Osteoblast (primary cell): ENCODE data around the gene ARHGAP8. TPM values are rescaled to one million over a fixed set of nuclear protein-coding genes. Genes with fewer than 3 reads are reported as not detected.

ENCODE experiments used
- DNase-seq: peaks from one replicate; pipeline ENCODE4 v3.0.0; 2011; ENCODE audit warnings: low spot score, mixed read lengths; ENCODE audit not compliant: insufficient read length; ENCODE audit errors: missing footprints
- H2AFZ ChIP-seq: 2 replicates; pipeline ENCODE4 v1.6.0; 2011; ENCODE audit warnings: mild to moderate bottlenecking, low read length
- H3K27ac ChIP-seq: 2 replicates; pipeline ENCODE4 v1.5.1; 2011; ENCODE audit warnings: mild to moderate bottlenecking, low read depth, low read length, moderate library complexity
- H3K27me3 ChIP-seq: 2 replicates; pipeline ENCODE4 v1.6.0; 2012; ENCODE audit warnings: mild to moderate bottlenecking, control low read depth, inconsistent platforms, low read length, moderate library complexity; ENCODE audit not compliant: insufficient read depth
- H3K36me3 ChIP-seq: 2 replicates; pipeline ENCODE4 v1.5.1; 2011; ENCODE audit warnings: mild to moderate bottlenecking, low read length, control low read depth, moderate library complexity; ENCODE audit not compliant: insufficient read depth
- H3K4me1 ChIP-seq: 2 replicates; pipeline ENCODE4 v1.5.1; 2011; ENCODE audit warnings: mild to moderate bottlenecking, low read length, control low read depth, moderate library complexity; ENCODE audit not compliant: insufficient read depth
- H3K4me2 ChIP-seq: 2 replicates; pipeline ENCODE4 v1.6.0; 2011; ENCODE audit warnings: mild to moderate bottlenecking, low read length; ENCODE audit not compliant: insufficient read depth
- H3K4me3 ChIP-seq: fragments of 200-600 bp; sonication (generic); 3 replicates; pipeline ENCODE4 v1.5.1; 2012; ENCODE audit warnings: mild to moderate bottlenecking, low read length, inconsistent platforms; ENCODE audit not compliant: insufficient read depth
- H3K79me2 ChIP-seq: 2 replicates; pipeline ENCODE4 v1.6.0; 2012; ENCODE audit warnings: mild to moderate bottlenecking, low read length, control low read depth, inconsistent platforms; ENCODE audit not compliant: insufficient read depth
- H3K9me3 ChIP-seq: 2 replicates; pipeline ENCODE4 v1.5.1; 2011; ENCODE audit warnings: low read depth, low read length, control low read depth
- H4K20me1 ChIP-seq: 2 replicates; pipeline ENCODE4 v1.6.0; 2012; ENCODE audit warnings: mild to moderate bottlenecking, low read length, control low read depth; ENCODE audit not compliant: insufficient read depth
- total RNA-seq: library from RNA; depleted of rRNA; stranded (reverse); fragments of >200 nt; gene quantifications from 2 replicates; pipeline ENCODE4 v1.2.3, GENCODE V29; 2012
- TF ChIP-seq, protein P1 (sequence below): IDR thresholded peaks from 2 replicates; pipeline ENCODE4 v1.5.1; 2011; ENCODE audit warnings: mild to moderate bottlenecking, low read depth, low read length, moderate library complexity; ENCODE audit errors: extremely low read depth

The ARHGAP8 gene
- total RNA-seq, 1 donor, result 0.36 TPM

DNA sequence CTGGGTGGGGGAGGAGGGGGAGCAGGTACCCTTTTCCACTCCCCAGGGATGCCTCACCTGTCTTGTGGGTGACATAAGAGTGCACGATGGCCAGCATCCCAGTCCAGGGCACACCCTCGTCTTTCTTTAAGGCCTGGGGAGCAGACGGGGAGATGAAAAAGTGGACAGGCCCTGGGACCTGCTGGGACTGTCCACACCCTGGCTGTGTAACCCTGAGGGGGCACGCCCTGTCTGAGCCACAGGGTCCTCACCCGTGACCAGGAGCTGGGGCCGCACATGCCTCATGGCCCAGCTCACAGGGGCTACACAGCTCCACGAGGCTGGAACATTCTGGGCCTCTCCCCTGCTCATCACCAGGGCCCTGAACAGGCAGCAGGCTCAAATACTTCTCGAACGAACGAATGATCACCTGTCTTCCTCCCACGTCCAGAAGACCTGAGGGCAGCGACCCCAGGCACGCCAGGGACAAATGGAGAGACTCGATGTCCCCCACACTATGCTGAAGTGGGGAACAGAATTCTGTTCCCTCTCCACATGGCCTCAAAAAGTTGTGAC, 133.5 kb downstream of the ARHGAP8 start:
- Histone ChIP-seq H3K27me3 (no peaks in the 10 kb centered on the region), H3K4me2 (no peak overlapping the region), H3K4me3 (no peak overlapping the region), H2AFZ (no peak overlapping the region), H3K36me3 (no peaks in the 10 kb centered on the region), H3K4me1 (no peaks in the 10 kb centered on the region), H4K20me1 (no peaks in the 10 kb centered on the region), H3K9me3 (no peaks in the 10 kb centered on the region), H3K27ac (no peak overlapping the region), H3K79me2 (no peaks in the 10 kb centered on the region)
- TF ChIP-seq, protein P1, sequence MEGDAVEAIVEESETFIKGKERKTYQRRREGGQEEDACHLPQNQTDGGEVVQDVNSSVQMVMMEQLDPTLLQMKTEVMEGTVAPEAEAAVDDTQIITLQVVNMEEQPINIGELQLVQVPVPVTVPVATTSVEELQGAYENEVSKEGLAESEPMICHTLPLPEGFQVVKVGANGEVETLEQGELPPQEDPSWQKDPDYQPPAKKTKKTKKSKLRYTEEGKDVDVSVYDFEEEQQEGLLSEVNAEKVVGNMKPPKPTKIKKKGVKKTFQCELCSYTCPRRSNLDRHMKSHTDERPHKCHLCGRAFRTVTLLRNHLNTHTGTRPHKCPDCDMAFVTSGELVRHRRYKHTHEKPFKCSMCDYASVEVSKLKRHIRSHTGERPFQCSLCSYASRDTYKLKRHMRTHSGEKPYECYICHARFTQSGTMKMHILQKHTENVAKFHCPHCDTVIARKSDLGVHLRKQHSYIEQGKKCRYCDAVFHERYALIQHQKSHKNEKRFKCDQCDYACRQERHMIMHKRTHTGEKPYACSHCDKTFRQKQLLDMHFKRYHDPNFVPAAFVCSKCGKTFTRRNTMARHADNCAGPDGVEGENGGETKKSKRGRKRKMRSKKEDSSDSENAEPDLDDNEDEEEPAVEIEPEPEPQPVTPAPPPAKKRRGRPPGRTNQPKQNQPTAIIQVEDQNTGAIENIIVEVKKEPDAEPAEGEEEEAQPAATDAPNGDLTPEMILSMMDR, result no peak
- no peak for DNase-seq

DNA sequence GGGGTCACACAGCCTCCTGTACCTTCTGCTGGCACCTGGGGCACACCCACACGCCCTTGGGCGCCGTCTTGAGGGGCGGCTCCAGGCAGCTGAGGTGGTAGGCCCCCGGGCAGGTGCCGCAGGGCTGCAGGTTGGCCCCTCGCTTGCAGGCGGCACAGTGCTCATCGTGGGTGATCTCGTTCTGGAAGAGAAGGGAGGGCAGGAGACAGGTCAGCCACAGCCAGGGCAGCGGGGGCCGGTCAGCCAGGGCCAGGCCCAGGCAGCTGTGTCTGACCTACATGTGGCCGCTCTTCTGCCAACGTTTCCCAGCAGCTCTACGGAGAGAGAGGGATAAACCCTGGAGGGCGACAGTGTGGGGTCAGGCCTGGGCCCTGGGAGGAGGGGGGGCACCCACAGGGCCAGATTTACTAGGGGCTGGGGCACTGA, 135.6 kb downstream of the ARHGAP8 start:
- Histone ChIP-seq H3K4me3 (no peak overlapping the region), H3K4me1 (no peaks in the 10 kb centered on the region), H3K27ac (no peak overlapping the region), H2AFZ (no peak overlapping the region), H3K36me3 (no peaks in the 10 kb centered on the region), H3K27me3 (no peaks in the 10 kb centered on the region), H3K4me2 (no peak overlapping the region), H3K9me3 (no peaks in the 10 kb centered on the region), H3K79me2 (no peaks in the 10 kb centered on the region), H4K20me1 (no peaks in the 10 kb centered on the region)
- no peak for DNase-seq
- TF ChIP-seq, protein P1, result no peak

DNA sequence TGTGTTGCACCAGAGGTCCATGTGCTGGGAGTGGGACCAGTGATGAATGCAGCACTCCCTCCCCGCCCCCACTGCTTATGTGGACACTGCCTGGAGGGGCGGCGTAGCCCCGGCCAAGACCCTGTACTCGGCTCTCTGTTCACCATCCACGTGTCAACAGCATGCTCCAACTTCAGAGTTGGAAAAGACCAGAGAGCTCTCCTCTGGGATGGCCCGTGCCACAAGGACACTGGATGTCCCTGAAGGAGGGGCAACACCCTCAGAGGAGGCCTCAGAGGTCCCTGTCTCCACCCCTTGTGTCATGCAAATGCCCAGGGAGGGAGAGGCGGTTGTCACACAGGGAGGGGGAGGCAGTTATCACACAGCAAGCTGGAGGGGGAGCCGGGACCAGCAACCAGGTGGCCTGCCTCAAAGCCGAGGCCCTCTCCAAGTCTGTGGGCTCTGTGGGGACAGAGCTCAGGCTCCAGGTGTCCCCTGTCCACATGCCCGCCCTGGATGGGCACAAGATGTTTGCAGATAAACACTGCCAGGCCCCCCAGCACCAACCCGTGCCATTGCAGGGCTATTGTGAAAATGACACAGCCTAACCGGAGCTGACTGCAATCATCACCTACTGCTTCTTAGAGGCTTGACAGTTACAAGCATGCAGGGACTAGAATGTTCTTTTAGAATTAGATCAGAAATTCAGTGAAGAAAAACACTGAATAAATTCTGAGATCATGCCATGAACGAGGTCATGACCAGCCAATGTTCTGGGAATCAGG, 136.3 kb downstream of the ARHGAP8 start:
- Histone ChIP-seq H3K79me2 (no peaks in the 10 kb centered on the region), H4K20me1 (no peaks in the 10 kb centered on the region), H3K4me2 (no peak overlapping the region), H3K4me1 (no peaks in the 10 kb centered on the region), H3K36me3 (no peaks in the 10 kb centered on the region), H2AFZ (no peak overlapping the region), H3K27ac (no peak overlapping the region), H3K4me3 (no peak overlapping the region), H3K27me3 (no peaks in the 10 kb centered on the region), H3K9me3 (no peaks in the 10 kb centered on the region)
- TF ChIP-seq, protein P1, result no peak
- DNase-seq, result no peak

DNA sequence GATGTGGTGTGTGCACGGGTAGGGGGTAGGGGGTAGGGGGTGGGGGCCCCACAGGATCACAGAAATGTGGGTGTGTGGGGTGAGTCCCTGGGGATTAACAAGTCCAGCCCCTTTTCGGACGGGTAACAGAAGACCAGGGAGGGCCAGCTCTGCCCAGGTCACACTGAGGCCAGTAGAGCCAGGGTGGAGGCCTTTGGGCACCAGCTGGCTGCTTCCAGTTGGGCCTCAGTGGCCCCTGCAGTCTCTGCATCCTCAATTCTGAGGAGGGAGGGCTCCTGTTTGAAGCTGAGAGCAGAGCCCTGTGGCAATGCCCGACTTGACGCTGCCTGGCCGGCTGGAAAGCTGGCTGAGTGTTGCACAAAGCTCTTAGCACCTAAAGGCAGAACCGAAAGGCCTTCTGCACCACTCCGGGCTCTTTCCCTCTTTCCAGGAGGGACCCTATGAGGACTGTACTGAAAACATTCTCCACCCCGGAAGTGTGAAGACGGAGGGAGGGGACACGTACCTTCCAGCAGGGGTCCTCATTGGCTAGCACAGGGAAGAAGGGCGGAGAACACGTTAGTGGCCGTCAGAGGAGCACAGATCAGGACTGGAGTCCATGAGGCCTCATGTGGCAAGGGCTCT, 137.0 kb downstream of the ARHGAP8 start:
- no peaks in the 10 kb centered on the region for H3K27me3 ChIP-seq
- H4K20me1 ChIP-seq, result no peaks in the 10 kb centered on the region
- no peaks in the 10 kb centered on the region for H3K79me2 ChIP-seq
- H3K4me3 ChIP-seq, result no peak overlapping the region
- H3K36me3 ChIP-seq, result no peaks in the 10 kb centered on the region
- no peak overlapping the region for H3K4me2 ChIP-seq
- DNase-seq, result no peak
- H2AFZ ChIP-seq, result no peak overlapping the region
- TF ChIP-seq, protein P1, result no peak
- H3K9me3 ChIP-seq, result no peaks in the 10 kb centered on the region
- no peaks in the 10 kb centered on the region for H3K4me1 ChIP-seq
- no peak overlapping the region for H3K27ac ChIP-seq
